NCI-H2196 (cell line): ENCODE results near the gene IRS1.
A peak's percentile ranks its signal among the peaks of the same experiment; 100 is the strongest.

Source experiments
- DNase-seq: peaks from one replicate; lab custom pipeline; 2025; ENCODE audit not compliant: unreplicated experiment; lab: John Stamatoyannopoulos, UW

IRS1 gene

DNA sequence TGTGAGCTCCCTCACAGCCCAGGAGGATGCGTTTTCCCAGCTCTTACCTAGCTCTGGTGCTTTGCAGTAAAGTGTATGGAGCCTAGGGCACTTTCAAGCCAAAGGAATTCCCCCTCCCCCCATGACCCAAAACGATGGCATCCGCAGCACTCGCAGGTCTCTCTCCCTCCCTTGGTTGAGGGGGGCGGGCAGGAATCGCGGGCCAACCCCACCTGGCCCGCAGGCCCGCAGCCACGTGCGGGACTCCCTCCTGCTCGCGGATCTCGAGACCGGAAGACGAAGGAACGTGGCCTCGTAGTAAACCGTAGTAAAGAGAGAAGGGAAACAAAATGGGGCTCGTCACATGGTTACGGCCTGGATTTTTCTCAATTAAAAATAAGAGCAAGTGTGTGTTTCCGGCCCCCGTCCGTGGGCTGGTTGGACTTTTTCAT is 8.5 kb downstream of the IRS1 start:
- DNase-seq = peak; percentile 65

- DNase-seq = no peak
Measured at GRCh38 chr2:226790431-226790830, 9.2 kb downstream of the IRS1 start.

GRCh38 chr2:226790011-226790410 is 9.6 kb downstream of the IRS1 start:
- no peak for DNase-seq

GRCh38 chr2:226788881-226789490 is 10.6 kb downstream of the IRS1 start:
- DNase-seq = no peak

DNA sequence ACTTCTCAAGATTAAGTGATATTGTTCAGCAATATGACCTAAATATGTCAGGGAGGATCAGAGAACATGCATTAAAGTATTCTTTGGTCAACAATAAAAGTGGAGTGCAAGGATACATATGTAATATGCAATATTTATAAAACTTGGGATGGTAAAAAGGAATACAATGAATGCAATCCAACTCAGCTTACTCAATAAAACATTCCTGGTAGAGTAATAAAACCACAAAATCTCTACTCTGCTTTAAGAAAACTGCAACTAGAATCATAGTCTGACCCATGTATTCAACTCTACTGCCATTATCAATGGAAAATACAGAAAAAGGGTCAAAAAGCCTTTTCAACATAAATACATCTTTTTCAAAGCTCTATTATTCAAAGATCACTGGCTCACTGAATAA is 11.6 kb downstream of the IRS1 start:
- DNase-seq = no peak

- DNase-seq = no peak
Measured at GRCh38 chr2:226783885-226784284, 15.7 kb downstream of the IRS1 start.

DNA sequence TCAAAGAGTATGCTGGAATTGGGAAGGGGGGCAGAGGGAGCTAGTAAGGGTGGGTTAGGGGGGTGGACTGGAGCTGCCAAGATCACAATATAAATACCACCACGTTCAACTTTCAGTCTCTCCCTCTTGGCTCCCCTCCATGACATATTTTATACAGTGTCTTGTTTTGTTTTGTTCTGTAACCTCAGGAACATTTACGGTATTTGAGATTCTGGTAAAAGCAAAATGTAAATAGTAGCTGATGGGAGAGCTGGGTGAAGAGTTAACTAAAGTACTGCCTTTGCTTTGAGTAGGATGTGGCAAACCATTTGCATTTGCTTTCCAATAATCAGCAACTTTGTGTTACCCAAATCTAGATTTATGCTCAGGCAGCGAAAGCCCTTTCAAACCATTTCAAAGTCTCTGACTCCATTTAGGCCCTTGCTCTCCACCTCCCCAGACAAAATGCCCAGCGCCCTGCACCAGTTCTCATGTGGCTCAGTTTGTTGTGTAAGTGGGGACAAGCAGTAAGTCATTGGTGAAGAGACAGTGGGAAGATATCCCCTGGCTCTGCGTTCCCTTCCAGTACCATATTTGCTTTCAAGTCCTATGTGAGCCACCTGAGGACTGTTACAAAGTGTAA is 17.4 kb downstream of the IRS1 start:
- no peak for DNase-seq

GRCh38 chr2:226780431-226780830 is 19.2 kb downstream of the IRS1 start:
- DNase-seq = no peak

- no peak for DNase-seq
Measured at GRCh38 chr2:226777611-226778010, 22.0 kb downstream of the IRS1 start.

GRCh38 chr2:226776104-226776503 is 23.5 kb downstream of the IRS1 start:
- DNase-seq = no peak

DNA sequence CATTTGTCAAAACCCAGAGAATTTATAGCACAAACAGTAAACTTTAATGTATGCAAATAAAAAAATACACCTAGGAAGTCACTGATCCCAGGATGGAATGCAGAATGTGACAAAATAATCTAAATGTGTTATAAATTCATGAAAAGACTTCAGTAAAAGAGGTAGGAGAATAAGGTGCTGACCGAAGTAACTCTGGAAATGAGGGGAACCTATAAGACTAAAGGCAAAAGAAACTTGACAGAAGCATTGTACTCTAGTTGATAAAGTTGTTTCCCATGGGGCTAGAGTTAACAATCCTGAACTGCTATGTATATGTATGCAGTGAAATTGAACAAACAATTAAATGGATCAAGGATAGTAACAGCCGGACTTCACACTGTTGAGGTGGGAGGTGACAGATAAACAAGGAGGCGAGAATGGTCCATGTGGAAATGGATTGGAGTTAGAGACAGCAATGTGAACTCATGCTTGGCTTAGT is 24.5 kb downstream of the IRS1 start:
- no peak for DNase-seq

DNA sequence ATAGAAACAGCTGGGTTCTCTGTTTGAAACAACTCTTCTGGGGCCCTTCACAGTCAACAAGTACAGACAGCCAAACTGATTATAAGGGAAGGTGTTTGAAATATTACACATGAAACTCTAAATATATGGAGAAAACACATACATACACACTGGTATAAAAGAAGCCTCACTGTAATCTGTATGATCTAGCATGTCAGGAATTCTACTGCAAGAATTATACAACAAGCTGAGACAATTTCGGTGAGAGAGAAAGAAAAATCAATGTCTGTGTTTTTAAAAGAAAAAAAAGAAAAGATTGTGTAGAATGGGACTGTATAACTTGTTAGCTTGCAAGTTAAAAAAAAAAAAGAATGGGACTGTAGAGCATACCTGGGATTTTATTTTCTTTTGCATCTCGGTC is 26.3 kb downstream of the IRS1 start:
- no peak for DNase-seq

- DNase-seq = no peak
Measured at GRCh38 chr2:226772389-226773179, 27.0 kb downstream of the IRS1 start.

- no peak for DNase-seq
Measured at GRCh38 chr2:226771067-226771466, 28.6 kb downstream of the IRS1 start.

GRCh38 chr2:226767056-226767813 is 32.4 kb downstream of the IRS1 start:
- DNase-seq = no peak

DNA sequence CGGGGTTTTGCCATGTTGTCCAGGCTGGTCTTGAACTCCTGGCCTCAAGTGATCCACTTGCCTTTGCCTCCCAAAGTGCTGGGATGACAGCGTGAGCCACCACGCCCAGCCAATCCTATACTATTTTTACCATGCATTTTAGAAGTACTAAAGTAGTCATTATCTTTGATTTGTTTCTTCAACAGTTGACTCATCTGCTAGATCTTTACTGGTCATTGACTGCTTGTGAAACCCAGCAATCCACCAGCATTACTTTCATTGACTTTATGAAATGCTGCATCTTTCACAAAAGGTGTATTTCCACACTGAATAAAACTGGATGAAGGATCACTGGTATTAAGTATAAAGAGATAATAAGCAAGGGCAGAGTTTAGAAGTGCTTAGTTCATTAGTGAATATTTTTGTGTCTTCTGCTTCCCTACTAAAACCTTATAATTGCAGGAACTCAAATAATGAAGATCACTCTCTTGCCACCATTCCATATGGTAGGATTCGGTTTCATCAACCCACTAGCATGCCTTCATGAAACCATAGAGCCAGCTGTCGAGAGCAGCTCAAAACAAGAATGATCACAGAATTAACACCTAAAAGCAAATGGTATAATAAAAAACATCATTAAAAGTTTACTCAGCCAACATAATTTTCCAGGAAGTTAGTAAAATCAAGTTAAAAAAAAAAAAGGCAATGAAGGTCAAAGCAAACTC is 33.1 kb downstream of the IRS1 start:
- no peak for DNase-seq

DNA sequence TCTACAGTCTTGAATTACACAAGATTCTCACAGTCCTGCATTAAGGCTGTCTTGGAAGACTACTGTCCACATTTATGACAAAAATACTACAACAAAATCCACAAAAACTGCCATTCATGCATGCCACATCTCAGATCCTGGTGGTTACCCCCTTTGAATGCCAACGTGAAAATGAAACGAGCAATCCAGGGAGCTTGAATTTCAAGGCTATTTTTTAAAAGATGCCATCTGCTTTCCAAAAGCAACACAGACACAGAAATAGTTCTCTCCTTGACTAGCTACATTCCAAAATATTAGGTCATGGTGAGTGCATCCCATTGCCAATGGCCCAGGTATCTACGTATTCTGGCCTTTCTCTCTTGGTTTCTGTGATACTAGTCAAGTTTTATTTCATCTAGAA is 36.3 kb downstream of the IRS1 start:
- DNase-seq = no peak

- no peak for DNase-seq
Measured at GRCh38 chr2:226761195-226761583, 38.4 kb downstream of the IRS1 start.

GRCh38 chr2:226760412-226761194 is 39.0 kb downstream of the IRS1 start:
- no peak for DNase-seq

DNA sequence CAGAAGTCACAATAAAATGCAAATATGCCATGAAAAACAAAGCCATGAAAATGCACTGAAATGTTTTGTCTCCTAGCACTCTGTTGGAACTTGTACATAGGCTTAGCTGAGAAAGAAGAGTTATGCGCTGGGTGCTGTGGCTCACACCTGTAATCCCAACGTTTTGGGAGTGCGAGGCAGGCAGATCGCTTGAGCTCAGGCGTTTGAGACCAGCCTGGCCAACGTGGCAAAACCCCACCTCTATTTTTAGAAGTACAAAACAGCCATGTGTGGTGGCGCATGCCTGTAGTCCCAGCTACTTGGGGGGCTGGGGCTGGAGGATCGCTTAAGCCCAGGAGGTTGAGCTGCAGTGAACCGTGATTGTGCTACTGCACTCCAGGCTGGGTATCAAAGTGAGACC is 39.9 kb downstream of the IRS1 start:
- DNase-seq = no peak
